ENCODE data around the gene MORN4. TPM values are rescaled to one million over a fixed set of nuclear protein-coding genes. Genes with fewer than 3 reads are reported as not detected.

The MORN4 gene
- total RNA-seq, 3 donors from 2014 or later (not counting 1 experiment from before 2014, with no cell fraction given): 0.14 to 2.0 (median 1.6) TPM

GRCh38 chr10:97590082-97590747, 43.1 kb downstream of the MORN4 start:
- TF ChIP-seq, protein P1, sequence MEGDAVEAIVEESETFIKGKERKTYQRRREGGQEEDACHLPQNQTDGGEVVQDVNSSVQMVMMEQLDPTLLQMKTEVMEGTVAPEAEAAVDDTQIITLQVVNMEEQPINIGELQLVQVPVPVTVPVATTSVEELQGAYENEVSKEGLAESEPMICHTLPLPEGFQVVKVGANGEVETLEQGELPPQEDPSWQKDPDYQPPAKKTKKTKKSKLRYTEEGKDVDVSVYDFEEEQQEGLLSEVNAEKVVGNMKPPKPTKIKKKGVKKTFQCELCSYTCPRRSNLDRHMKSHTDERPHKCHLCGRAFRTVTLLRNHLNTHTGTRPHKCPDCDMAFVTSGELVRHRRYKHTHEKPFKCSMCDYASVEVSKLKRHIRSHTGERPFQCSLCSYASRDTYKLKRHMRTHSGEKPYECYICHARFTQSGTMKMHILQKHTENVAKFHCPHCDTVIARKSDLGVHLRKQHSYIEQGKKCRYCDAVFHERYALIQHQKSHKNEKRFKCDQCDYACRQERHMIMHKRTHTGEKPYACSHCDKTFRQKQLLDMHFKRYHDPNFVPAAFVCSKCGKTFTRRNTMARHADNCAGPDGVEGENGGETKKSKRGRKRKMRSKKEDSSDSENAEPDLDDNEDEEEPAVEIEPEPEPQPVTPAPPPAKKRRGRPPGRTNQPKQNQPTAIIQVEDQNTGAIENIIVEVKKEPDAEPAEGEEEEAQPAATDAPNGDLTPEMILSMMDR (IDR thresholded peaks at IDR 0.05): no peak
- no peaks in the 10 kb centered on the region for H3K9me3 ChIP-seq (ENCODE audit: control insufficient read depth, insufficient read depth, low read length)
- peaks cover 0 to 7% of the 10 kb centered on the region in 2 donors for H3K27me3 Mint-ChIP-seq (ENCODE audit: low read depth in 2 of 2)
- intact Hi-C loops (cut with micrococcal nuclease): no loop called here
- H3K36me3 Mint-ChIP-seq: no peaks in the 10 kb centered on the region
- peak overlapping the region; percentile 60 for H3K4me3 Mint-ChIP-seq
- H3K4me1 Mint-ChIP-seq: peaks cover 23 to 28% of the 10 kb centered on the region in 2 donors
- peak; percentile 77 to 96 (median 87) for ATAC-seq
- peaks cover 25% of the 10 kb centered on the region for H3K4me1 ChIP-seq (ENCODE audit: control insufficient read depth, insufficient read depth, low read length)
- no peaks in the 10 kb centered on the region for H3K36me3 ChIP-seq (ENCODE audit: control insufficient read depth, insufficient read depth, low read length)
- WGBS (ENCODE audit: insufficient coverage): 65% methylated on average over 15 of the region's 15 CpGs
- DNase-seq: peak; percentile 46 to 64
- H3K27ac Mint-ChIP-seq: peak overlapping the region in 1 of 2 donors; percentile 78
- no peaks in the 10 kb centered on the region for H3K9me3 Mint-ChIP-seq
- no peak overlapping the region for H3K27ac ChIP-seq (ENCODE audit: low read length)
- H3K4me3 ChIP-seq (ENCODE audit: low read length): no peak overlapping the region
- no peaks in the 10 kb centered on the region for H3K27me3 ChIP-seq (ENCODE audit: control insufficient read depth, insufficient read depth, low read length)

GRCh38 chr10:97589479-97589878, 43.8 kb downstream of the MORN4 start, which contains the start of gene C10orf62:
C10orf62 (plus strand) TSS chr10:97589721; CDS start chr10:97589898, 177 bp downstream.
- Histone ChIP-seq H3K9me3 (ENCODE audit: control insufficient read depth, insufficient read depth, low read length) (no peaks in the 10 kb centered on the region), H3K36me3 (ENCODE audit: control insufficient read depth, insufficient read depth, low read length) (no peaks in the 10 kb centered on the region), H3K27ac (ENCODE audit: low read length) (no peak within 1 kb of the TSS), H3K4me1 (ENCODE audit: control insufficient read depth, insufficient read depth, low read length) (peaks cover 25% of the 10 kb centered on the region), H3K4me3 (ENCODE audit: low read length) (no peak within 1 kb of the TSS), H3K27me3 (ENCODE audit: control insufficient read depth, insufficient read depth, low read length) (no peaks in the 10 kb centered on the region)
- H3K36me3 Mint-ChIP-seq: no peaks in the 10 kb centered on the region
- 83% methylated on average over 1 of the region's 3 CpGs for WGBS (ENCODE audit: insufficient coverage)
- H3K9me3 Mint-ChIP-seq: no peaks in the 10 kb centered on the region
- intact Hi-C loops (cut with micrococcal nuclease): no loop called here
- peaks cover 23 to 28% of the 10 kb centered on the region in 2 donors for H3K4me1 Mint-ChIP-seq
- TF ChIP-seq, protein P1 (IDR thresholded peaks at IDR 0.05): no peak
- ATAC-seq (no peak), DNase-seq (no peak)
- peak within 1 kb of the TSS in 1 of 2 donors; percentile 78 for H3K27ac Mint-ChIP-seq
- H3K27me3 Mint-ChIP-seq (ENCODE audit: low read depth in 2 of 2): peaks cover 0 to 7% of the 10 kb centered on the region in 2 donors
- peak within 1 kb of the TSS; percentile 60 for H3K4me3 Mint-ChIP-seq

DNA sequence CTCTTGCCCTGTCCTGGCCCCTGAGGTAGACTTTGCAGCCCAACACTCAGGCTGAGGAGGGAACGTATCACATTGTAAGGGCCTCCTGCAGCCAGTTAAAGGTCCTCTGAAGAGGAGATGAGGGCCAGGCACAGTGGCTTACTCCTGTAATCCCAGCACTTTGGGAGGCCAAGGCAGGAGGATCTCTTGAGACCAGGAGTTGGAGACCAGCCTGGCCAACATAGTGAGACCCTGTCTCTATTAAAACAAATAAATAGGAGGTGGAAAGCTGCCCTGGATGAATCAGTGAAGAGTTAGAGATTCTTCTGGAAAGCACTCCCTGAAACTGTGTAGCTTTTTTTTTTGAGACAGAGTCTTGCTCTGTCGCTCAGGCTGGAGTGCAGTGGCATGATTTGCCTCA, 46.1 kb downstream of the MORN4 start:
- H3K36me3 Mint-ChIP-seq: no peaks in the 10 kb centered on the region
- Histone ChIP-seq H3K27ac (ENCODE audit: low read length) (no peak overlapping the region), H3K27me3 (ENCODE audit: control insufficient read depth, insufficient read depth, low read length) (no peaks in the 10 kb centered on the region), H3K9me3 (ENCODE audit: control insufficient read depth, insufficient read depth, low read length) (no peaks in the 10 kb centered on the region), H3K4me1 (ENCODE audit: control insufficient read depth, insufficient read depth, low read length) (peaks cover 25% of the 10 kb centered on the region), H3K4me3 (ENCODE audit: low read length) (no peak overlapping the region), H3K36me3 (ENCODE audit: control insufficient read depth, insufficient read depth, low read length) (no peaks in the 10 kb centered on the region)
- no peaks in the 10 kb centered on the region for H3K9me3 Mint-ChIP-seq
- DNase-seq: no peak
- WGBS (ENCODE audit: insufficient coverage): 92% methylated on average over 2 of the region's 2 CpGs
- peaks cover 23 to 28% of the 10 kb centered on the region in 2 donors for H3K4me1 Mint-ChIP-seq
- intact Hi-C loops (cut with micrococcal nuclease): no loop called here
- TF ChIP-seq, protein P1 (IDR thresholded peaks at IDR 0.05): no peak
- peaks cover 0 to 7% of the 10 kb centered on the region in 2 donors for H3K27me3 Mint-ChIP-seq (ENCODE audit: low read depth in 2 of 2)
- H3K27ac Mint-ChIP-seq: no peak overlapping the region
- no peak for ATAC-seq
- H3K4me3 Mint-ChIP-seq: no peak overlapping the region
